GM15510 (cell line): Measurements from ENCODE around the gene RTBDN.

Experiments used
- POLR2A ChIP-seq: IDR thresholded peaks from 3 replicates; pipeline ENCODE4 v1.6.1; 2011; ENCODE audit warnings: borderline replicate concordance; ENCODE audit not compliant: insufficient read length; ENCODE audit errors: extremely low read depth

RTBDN gene

DNA sequence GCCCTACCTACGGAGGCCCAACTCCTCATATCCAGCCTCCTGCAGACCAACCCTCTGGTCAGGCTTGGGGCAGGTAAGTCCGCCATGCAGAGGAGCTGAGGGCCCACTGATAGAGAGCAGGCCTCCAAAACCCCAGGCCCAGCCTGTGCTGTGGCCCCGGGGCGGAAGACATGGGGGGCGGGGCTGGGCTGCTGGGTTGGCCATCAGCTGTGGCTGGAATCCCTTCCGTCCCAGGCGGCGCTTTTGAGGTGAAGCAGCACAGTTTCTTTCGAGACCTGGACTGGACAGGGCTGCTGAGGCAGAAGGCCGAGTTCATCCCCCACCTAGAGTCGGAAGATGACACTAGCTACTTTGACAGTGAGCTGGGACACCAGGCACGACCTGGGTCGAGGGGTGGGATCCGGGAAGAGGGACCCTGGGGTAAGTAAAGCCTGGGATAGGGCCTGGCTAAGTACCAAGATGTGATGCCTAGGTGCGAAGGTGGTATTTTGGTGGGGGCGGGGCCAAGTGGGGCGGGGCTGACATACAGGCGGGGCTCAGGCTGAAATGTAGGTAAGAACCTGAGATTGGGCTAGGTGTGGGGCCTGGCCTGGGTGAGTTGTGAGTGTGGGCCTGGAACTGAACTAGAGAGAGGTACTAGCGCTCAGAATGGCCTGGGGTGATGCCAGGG is 31.5 kb upstream of the RTBDN start:
- no peak for TF ChIP-seq POLR2A

DNA sequence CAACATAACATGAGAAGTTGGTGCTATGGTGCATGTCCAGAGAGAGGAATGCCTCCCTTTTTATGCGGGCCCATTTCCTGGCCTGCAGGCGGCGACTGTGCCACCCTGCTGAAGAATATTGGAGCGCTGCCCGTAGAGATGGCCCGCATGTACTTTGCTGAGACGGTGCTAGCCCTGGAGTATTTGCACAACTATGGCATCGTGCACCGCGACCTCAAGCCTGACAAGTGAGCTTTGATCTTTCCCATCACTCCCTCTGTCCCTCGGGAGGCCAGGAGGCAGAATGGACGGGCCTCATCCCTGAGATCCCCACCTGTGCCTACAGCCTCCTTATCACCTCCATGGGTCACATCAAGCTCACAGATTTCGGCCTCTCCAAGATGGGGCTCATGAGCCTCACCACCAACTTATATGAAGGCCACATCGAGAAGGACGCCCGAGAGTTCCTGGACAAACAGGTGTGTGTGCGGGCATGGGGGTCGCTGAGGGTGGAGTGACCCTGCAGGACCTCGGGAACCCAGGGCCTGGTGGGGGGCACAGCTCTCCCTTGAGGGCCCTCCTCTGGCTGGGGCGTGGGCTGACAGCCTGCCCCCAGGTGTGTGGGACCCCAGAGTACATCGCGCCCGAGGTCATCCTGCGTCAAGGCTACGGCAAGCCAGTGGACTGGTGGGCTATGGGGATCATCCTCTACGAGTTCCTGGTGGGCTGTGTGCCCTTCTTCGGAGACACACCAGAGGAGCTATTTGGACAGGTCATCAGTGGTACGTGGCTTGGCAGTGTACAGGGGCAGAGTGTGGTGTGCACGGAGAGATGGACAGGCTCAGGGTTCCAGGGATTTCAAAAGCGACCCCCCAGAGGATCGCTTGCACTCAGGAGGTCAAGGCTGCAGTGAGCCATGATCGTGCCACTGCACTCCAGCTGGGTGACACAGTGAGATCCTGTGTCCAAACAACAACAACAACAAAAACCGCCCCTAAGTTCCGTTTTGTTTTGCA is 30.6 kb upstream of the RTBDN start:
- no peak for TF ChIP-seq POLR2A

DNA sequence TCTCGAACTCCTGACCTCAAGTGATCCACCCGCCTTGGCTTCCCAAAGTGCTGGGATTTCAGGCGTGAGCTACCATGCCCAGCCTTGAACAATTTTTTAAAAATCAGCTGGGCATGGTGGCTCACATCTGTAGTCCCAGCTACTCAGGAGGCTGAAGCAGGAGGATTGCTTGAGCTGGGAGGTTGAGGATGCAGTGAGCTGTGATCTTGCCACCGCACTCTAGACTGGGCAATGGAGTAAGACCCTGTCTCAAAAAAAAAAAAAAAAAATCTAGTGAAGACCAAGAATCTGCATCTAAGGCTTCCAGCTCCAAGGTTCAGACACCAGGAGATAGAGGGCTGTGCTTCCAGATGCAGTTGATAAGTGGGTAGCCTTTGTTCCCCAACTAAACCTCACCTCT is 29.8 kb upstream of the RTBDN start:
- no peak for TF ChIP-seq POLR2A

DNA sequence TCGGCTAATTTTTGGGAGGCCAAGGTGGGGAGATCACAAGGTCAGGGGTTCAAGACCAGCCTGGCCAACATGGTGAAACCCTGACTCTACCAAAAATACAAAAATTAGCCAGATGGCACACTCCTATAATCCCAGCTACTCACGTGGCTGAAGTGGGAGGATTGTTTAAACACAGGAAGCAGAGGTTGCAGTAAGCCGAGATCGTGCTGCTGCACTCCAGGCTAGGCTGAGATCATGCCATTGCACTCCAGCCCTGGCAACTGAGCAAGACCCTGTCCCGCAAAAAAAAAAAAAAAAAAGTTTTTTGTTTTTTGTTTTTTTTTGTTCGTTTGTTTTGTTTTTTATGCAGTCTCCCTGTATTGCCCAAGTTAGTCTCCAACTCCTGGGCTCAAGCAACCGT is 25.2 kb upstream of the RTBDN start:
- TF ChIP-seq POLR2A: no peak

DNA sequence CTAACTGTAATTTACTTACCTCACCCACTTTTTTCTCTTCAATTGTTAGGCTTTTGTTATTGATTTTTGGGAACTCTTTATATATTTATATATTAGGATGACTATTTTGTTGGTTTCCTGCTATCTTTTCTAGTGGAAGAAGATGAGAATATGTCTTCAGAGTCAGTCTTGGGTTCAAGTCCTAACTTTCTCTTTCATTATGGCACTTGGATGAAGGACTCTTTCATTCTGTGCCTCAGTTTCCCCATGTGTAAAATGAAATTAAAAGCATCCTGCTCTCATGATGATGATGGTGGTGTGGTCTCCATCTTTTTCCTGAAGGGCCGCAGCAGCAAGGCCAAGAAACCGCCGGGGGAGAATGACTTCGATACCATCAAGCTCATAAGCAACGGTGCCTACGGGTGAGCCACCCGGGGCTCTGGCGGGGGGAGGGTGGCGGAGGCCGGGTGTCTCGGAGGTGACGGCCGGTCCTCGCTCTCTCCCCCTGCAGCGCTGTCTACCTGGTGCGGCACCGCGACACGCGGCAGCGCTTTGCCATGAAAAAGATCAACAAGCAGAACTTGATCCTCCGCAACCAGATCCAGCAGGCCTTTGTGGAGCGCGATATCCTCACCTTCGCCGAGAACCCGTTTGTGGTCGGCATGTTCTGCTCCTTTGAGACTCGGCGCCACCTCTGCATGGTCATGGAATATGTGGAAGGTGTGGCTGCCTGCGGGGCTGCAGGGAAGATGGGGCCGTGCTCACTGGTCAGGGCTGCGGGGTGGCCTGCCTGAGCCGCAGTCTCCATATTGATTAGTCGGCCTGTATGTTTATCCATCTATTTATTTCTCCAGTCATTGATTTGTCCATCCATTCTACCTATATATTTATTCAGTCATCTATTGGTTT is 23.9 kb upstream of the RTBDN start:
- TF ChIP-seq POLR2A: no peak

DNA sequence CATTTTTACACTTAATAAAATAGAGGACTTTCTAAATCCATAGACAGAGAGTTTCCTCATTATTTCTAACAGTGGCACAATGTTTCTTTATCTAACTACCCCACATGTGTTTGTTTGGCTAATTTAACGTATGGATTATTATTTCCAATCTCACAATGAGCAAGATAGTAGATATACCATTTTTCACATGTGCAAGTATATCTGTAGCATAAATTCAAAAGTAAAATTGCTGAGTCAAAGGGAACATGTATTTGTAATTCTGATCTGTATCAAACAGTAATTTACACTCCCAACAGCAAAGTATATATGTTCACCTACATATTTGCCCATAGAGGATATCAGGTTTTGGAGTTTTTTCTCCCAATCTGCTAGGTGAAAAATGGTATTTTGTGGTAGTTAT is 22.3 kb upstream of the RTBDN start:
- TF ChIP-seq POLR2A: no peak

DNA sequence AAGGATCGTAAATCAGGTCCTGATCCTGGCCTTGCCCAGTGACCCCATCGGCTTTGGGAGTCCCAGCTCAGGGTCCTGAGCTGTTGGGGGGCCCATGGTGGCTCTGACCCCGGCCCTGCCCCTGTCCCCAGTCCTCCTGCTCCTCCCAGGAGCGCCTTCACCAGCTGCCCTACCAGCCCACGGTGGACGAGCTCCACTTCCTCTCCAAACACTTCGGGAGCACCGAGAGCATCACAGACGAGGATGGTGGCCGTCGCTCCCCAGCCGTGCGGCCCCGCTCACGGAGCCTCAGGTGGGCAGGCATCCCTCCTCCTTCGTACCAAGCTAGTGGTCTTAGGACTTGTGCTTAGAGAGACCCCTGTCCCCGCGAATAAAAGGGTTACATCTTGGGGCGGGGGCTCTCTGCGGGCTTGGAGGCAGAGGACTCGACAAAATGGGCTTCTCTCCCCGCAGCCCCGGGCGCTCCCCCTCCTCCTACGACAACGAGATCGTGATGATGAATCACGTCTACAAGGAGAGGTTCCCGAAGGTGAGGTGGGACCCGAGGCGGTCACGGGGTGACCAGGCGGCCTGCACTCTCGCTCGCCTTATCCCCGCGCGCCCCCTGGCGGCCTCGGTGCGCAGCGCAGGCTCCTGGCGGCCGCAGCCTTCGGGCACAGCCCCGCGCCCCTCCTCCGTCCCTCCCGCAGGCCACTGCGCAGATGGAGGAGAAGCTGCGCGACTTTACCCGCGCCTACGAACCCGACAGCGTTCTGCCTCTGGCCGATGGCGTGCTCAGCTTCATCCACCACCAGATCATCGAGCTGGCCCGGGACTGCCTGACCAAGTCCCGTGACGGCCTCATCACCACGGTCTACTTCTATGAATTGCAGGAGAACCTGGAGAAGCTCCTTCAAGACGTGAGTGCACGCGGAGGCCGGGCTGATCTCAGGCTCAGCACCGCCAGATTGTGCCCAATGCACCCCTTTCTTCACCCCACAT is 13.1 kb upstream of the RTBDN start:
- TF ChIP-seq POLR2A: no peak

DNA sequence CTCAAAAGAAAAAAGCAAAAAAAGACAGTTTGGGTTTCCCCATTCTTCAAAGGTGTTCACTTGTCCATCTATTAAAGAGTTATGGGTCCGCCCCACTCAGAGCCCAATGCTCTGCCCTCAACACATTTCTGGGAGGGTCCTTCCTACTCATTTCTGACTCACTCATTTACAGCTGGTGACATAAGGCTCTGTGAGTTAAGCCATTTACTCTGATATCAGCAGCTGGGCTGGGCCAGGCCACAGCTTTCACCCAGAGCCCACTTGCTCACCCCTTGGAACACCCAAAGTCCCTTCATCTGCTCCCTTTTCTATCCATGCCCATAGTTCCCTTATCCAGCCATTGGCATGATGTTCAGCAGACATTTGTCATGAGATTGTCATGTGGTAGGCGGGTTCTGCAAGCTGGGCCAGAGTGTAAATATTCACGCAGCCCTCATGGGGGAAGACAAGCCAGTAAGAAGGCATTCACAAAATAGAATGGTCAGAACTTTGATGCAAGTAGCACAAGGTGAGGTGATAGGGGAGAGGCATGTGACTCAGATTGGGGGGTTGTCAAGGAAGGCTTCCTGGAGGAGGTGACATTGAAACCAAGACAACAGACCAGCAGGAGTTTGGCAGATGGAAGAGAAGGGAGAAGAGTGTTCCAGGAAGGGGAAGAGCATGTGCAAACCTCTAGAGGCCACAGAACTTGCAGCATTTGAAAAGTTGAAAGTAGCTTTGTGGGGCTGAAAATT is 9.8 kb upstream of the RTBDN start:
- no peak for TF ChIP-seq POLR2A

DNA sequence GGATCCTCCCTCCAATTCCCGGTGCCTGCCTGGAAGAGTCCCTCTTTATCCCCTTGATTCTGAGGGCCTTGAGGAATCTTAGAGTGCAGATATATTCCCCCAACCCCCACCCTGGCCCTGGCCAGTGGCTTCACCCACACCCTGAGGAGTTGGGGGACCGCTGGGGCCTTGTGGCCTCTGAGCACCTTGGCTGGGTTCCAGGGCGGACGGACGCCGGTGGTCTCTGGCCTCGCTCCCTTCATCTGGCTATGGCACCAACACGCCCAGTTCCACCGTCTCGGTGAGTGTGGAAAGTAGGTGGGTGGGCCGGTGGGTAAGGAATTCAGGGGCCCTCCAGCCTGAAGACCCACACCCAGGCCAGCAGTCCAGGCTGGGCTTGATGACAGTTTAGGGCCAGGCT is 8.9 kb upstream of the RTBDN start:
- no peak for TF ChIP-seq POLR2A

DNA sequence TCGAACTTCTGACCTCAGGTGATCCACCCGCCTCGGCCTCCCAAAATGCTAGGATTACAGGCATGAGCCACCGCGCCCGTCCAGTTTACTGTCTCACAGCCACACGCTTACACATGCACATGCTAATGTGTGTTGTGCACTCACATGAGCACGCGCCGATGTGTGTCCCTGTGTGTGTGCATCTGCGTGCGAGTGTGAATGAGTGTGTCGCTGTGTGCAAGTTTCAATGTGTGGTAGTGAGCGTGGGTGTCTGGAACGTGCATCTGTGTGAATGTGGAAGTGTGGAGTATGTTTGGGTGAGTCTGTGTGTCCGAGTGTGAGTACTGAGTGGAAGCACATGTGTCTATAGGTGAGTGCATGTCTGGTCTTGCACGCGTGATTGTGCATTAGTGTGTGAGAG is 8.1 kb upstream of the RTBDN start:
- no peak for TF ChIP-seq POLR2A

DNA sequence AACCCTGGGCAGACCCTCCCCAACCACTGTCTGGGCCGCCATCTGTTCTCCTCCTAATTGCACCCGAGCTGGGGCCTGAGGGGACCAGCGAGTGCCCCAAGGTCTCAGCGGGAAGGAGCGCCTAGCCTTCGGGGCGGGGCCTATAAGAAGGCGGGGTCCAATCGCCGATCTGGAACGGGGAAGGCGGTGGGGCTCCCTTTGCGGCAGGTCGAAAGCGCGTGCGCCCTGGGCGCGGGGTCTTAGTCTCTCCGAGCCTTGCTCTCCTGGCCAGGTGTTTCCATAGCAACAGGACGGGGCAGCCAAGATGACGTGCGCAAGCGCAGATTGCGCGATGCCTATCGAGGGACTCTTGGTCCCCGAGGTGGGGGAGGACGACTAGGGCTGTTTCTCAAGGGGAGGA is 6.7 kb upstream of the RTBDN start:
- TF ChIP-seq POLR2A: no peak

DNA sequence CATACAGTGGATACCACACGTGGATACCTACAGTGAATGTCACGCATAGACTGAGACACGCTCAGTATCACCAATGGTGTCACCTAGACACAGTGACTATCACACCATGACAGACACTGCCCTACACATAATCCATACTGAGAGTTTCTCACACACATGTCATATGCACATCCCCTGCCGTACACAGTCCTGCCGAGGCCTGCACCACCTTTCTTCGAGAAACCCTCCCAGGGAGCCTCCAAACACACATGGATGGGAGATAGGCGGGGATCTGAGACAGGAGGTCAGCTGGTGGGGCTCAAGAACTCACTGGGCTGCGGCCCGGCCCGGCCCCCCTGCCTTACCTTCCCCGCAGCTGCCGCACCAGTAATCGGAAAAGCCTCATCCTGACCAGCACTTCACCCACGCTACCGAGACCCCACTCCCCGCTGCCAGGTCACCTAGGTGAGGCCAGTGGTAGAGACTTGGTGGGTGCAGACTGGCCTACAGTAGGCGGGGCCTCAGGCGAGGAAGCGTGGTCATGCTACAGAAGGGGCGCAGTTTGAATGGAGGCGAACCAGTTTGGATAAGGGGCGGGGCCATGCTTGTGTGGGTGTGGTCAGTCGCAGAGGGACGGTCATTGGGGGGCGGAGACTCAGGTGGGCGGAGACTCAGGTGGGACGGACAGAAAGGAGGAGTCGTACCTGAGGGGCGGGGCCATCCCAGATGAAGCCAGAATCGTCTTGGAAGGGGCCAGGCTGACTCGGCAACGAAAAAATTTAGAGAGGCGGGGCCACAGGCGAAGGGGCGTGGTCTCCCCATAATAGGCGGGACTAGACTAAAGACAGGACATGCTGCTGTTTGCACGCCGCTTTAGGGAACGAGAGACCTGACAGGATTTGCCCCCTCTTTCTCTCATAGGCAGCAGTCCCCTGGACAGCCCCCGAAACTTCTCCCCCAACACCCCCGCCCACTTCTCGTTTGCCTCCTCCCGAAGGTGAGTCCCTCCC is 6.0 kb upstream of the RTBDN start:
- TF ChIP-seq POLR2A: no peak
